Activated CD4-positive, alpha-beta T cell treated with anti-CD3 and anti-CD28 coated beads, Interleukin-2, amount 50 U/mL, for 1 hour (primary cell): ENCODE results near the gene PTGER4.
"Not testable (repeated sequence)": the region's sequence is repeated elsewhere in the genome, so short reads cannot be mapped to it uniquely, and the experiment has no call there.

Experiments used
- DNase-seq: peaks from one replicate; pipeline ENCODE4 v3.0.0-alpha.2; 2020

The PTGER4 gene

DNA sequence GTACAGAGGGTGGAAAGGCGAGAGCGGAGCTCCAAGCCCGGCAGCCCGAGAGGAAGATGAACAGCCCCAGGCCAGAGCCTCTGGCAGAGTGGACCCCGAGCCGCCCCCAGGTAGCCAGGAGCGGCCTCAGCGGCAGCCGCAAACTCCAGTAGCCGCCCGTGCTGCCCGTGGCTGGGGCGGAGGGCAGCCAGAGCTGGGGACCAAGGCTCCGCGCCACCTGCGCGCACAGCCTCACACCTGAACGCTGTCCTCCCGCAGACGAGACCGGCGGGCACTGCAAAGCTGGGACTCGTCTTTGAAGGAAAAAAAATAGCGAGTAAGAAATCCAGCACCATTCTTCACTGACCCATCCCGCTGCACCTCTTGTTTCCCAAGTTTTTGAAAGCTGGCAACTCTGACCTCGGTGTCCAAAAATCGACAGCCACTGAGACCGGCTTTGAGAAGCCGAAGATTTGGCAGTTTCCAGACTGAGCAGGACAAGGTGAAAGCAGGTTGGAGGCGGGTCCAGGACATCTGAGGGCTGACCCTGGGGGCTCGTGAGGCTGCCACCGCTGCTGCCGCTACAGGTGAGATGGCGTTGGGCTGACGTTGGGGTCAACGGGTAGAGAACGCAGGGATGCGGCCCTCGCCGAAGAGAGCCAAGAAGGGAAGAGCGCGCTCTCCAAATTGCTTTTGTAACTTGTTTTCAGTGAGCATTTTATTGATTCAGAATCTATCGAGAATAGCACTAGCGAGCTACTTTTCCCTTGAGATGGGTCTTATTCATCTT is at the start of gene PTGER4:
TSS of gene PTGER4 (plus strand) at position 3 of the 769 bp plus-strand sequence. CDS start 1,079 bp downstream, outside the sequence.
- no peak for DNase-seq

- DNase-seq = no peak
These were observed 49.6 kb upstream of the PTGER4 start for GRCh38 chr5:40630126-40630525.

DNA sequence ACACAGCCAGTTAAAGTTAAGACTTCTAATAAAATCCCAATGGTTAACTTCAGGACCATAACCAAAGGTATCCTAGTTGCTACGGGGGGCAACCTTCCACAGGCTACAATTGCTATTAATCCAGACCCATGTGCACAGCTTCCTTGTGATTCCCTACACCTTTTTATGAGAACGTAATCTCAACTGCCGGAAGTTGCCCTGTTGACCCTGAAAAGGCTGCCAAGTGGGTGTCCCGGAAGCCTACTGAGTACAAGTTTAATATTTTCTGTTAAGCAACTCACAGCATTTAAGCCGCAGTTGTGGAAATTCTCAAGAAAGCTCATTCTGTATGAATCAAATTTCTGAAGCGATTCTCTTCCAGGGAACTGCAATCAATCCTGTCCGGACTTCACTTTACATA is 48.5 kb upstream of the PTGER4 start:
- DNase-seq = no peak

DNA sequence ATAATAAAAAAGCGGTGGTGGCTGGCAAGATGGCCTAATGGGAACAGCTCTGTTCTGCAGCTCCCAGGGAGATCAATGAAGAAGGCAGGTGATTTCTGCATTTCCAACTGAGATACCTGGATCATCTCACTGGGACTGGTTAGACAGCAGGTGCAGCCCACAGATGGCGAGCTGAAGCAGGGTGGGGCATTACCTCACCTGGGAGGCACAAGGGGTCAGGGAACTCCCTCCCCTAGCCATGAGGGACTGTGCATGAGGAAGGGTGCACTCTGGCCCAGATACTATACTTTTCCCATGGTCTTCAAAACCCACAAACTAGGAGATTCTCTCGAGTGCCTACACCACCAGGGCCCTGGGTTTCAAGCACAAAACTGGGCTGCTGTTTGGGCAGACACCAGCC is 45.6 kb upstream of the PTGER4 start:
- no peak for DNase-seq

- DNase-seq = no peak
These were observed 45.1 kb upstream of the PTGER4 start for GRCh38 chr5:40634593-40634992.

- not testable (repeated sequence) for DNase-seq
These were observed 40.2 kb upstream of the PTGER4 start for GRCh38 chr5:40639531-40639930.

DNA sequence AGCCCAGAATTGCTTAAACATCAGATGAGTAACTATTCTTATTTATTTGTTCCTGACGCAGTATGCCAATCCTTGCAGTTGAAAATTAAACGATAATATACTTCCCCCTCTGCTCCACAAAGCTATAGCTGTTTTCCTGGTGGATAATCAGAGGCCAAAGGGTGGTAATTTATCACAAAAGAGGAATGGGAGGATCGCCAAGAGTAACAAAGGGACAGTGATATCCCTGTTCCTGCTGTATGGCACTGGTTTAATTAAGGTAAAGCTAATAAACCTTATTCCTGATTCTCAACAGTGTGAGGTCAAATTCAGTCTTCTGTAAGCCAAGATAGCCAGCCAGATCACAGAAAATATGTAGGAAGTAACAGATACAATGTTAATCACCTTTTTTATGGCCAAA is 33.4 kb upstream of the PTGER4 start:
- DNase-seq = no peak

- no peak for DNase-seq
These were observed 31.6 kb upstream of the PTGER4 start for GRCh38 chr5:40648150-40648549.

DNA sequence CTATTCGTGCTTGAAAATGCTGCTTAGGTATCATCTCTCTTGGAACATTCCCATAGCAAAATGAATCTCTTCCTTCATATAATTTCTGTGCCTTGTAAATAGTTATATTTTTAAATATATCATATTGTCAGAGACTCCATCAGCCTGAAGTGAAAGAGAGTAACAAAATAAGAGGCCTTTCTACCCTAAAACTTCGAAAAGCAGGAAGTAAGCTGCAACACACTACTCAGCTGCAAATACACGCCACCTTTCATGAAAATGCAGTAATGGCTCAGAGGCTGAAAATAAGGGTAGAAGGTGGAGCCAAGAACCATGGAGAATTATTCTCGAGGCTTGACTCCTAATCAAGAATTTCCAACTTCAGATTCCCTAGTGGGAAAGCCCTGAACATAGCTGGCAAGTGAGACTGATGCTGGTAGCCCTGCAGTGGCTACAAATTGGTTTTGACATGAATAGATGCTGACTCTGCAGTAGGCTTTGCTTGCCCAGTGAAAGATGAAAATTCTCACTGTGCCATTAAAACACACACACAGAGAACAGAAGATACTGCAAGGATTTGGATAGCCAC is 30.2 kb upstream of the PTGER4 start:
- DNase-seq = no peak

DNA sequence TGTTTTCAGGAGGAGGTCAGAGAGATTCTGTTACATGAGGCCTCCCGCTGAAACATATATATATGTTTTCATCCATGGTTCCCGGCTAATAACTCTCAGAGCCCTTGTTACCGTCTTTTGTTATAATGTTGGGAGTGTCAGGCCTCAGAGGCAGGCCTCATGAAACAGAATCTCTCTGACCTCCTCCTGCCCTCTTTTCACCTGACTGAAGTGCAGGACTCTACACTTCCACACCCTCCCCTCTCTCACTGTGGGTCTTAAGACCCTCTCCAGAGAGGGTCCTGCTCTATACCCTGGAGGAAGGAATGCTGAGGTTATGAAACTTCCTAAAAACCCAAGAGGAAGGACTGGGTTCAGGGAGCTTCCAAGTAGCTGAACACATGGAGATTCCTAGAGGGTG is 28.5 kb upstream of the PTGER4 start:
- DNase-seq = no peak

- DNase-seq = no peak
These were observed 27.1 kb upstream of the PTGER4 start for GRCh38 chr5:40652441-40653220.

DNA sequence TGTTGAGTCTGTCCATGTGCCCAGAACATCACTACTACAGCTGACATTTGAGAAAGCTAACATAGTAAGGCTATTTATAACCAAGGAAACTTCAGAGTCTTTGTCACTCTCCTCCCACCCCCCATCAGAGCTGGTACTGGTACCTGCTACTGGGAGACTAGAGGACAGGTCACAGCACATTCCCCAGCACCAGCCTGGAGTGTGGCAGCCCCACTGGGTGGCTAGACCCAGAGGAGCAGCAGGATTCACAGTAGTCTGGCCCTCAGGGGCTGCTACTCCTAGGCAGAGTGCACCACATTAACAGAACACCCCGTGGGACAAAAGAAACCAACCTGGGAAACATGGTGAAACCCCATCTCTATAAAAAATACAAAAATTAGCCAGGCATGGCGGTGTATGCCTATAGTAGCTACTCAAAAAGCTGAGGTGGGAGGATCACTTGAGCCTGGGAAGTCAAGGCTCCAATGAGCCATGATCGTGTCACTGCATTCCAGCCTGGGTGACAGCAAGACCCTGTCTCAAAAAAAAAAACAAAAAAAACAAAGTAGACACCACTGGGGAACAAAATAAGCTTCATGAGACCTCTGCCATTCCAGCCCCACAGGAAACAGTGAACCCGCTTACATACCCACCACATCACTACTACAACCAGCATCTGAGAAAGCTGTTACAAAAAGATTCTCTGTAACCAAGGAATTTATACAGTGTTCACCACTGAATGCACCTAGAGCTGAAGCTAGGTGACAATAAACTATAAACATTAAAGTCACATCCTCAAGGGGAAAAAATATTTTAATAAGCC is 26.3 kb upstream of the PTGER4 start:
- DNase-seq = no peak

DNA sequence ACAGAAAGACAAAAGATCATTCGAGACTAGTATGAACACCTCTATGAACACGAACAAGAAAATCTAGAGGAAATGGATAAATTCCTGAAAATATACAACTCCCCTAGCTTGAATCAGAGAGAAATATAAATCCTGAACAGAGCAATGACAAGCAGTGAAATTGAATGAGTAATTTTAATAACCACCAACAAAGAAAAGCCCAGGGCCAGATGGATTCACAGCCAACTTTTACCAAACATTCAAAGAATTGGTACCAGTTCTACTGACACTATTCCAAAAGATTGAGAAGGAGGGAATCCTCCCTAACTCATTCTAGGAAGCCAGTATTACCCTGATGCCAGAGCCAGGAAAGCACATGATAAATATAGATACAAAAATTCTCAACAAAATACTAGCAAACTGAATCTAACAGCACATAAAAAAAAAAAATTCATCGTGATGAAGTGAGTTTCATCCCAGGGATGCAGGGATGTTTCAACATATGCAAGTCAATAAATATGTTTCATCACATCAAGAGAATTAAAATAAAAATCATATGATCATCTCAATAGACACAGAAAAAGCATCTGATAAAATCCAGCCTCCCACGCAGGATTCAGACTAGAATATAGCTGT is 25.2 kb upstream of the PTGER4 start:
- DNase-seq = no peak

GRCh38 chr5:40655138-40655537 is 24.6 kb upstream of the PTGER4 start:
- DNase-seq = no peak

GRCh38 chr5:40656091-40656490 is 23.6 kb upstream of the PTGER4 start:
- DNase-seq = not testable (repeated sequence)

DNA sequence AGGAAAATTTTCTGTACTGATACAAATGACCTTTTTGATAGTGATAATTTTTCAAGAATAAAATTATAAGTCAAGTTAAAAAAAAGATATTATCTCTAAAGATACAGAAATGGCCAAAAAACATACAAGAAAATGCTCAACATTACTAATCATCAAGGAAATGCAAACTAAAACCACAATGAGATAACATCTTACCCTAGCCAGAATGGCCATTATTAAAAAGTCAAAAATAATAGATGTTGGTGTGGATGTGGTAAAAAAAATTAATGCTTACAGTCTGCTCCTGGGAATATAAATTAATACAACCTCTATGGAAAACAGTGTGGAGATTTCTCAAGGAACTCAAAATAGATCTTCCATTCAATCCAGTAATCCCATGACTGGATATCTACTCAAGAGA is 22.9 kb upstream of the PTGER4 start:
- DNase-seq = no peak

- no peak for DNase-seq
These were observed 19.0 kb upstream of the PTGER4 start for GRCh38 chr5:40660751-40661150.

GRCh38 chr5:40665635-40666298 is 13.9 kb upstream of the PTGER4 start:
- no peak for DNase-seq

- no peak for DNase-seq
These were observed 13.1 kb upstream of the PTGER4 start for GRCh38 chr5:40666657-40667056.

DNA sequence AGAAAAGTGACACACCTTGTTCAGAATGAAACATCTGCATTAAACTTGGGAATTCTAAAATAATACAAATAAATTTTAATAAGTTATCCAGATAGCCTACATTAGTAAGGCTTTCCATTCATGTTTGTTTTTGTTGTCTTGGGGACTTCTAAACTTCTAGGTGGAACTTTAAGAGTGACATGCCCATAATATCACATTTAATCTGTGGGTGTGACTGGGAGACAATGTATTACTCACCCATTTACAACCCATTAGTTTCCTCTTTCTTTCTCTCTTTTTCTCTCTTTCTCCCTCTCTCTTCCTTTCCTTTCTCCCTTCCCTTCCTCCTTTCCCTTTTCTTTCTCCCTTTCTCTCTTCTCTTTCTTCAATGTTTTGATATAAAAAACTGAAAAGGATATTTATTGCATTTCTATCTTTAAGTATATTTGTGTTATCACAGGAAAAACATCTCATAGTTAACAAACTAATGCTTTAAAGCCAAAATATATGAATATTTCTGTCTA is 12.5 kb upstream of the PTGER4 start:
- no peak for DNase-seq

DNA sequence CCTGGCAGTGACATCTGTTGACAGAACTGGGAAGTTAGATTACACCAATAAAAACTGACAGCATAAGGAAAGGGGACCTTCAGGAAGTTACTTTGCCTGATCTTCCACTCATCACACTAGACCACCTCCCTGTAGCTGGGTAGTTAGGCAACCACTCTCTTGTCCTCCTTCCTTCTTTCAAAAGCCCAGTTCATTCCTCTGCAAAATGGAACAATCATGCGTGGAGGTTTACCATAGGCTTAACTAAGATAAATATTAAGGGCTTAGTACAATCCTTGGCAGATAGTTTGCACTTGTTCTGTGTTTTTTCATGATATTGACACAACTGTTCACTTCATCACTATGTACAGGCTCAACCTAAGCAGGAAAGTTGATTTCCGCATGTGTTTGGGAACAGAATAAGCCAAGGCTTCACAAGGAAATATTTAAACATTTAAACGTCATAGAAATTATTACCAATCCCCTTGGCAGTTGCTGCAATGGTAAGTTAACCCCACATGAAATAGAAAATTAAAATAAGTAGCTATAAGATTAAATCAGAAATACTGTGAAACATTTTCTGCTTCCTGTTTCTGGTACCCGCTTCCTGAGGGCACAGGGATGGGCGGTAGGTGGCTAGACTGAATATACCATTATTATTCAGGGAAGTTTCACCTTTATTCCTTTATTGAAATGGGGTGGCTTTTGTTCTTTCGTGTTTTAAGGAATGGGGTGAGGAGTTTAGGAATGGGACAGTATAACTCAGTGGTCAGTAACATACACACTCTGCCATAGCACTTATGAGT is 9.9 kb upstream of the PTGER4 start:
- DNase-seq = no peak
